WTC11 (cell line): ENCODE measurements around the gene MKI67.

Experiments
- ESRRA ChIP-seq: sonication (generic); formaldehyde crosslinking; IDR thresholded peaks from 2 replicates; pipeline ENCODE4 v1.8.1; 2022; ENCODE audit warnings: mild to moderate bottlenecking, missing genetic modification reagents, borderline replicate concordance
- FOXJ3 ChIP-seq: sonication (generic); formaldehyde crosslinking; IDR thresholded peaks from 2 replicates; pipeline ENCODE4 v1.9.0; 2021; ENCODE audit warnings: missing genetic modification reagents, mild to moderate bottlenecking, borderline replicate concordance
- JUN ChIP-seq: sonication (generic); formaldehyde crosslinking; IDR thresholded peaks from 2 replicates; pipeline ENCODE4 v1.8.0; 2023; ENCODE audit warnings: mild to moderate bottlenecking, missing genetic modification reagents
- TCF7 ChIP-seq: sonication (generic); formaldehyde crosslinking; IDR thresholded peaks from 2 replicates; pipeline ENCODE4 v1.8.0; 2022; ENCODE audit warnings: mild to moderate bottlenecking, low read depth, missing genetic modification reagents, moderate library complexity
- TP53 ChIP-seq: sonication (generic); formaldehyde crosslinking; IDR thresholded peaks from 2 replicates; pipeline ENCODE4 v1.8.1; 2023; ENCODE audit warnings: mild to moderate bottlenecking, missing genetic modification reagents
- TF ChIP-seq, protein P1 (sequence below): sonication (generic); formaldehyde crosslinking; IDR thresholded peaks from 2 replicates; pipeline ENCODE4 v1.8.1; 2023; ENCODE audit warnings: mild to moderate bottlenecking, missing genetic modification reagents, moderate library complexity
- TF ChIP-seq, protein P2 (sequence below): fragments of 200-600 bp; IDR thresholded peaks from 2 replicates; pipeline ENCODE4 v1.8.0; 2022; ENCODE audit warnings: antibody characterized with exemption
- TF ChIP-seq, protein P3 (sequence below): sonication (generic); formaldehyde crosslinking; IDR thresholded peaks from 2 replicates; pipeline ENCODE4 v1.8.1; 2022; ENCODE audit warnings: low read depth, mild to moderate bottlenecking, moderate library complexity, missing genetic modification reagents, borderline replicate concordance
- TF ChIP-seq, protein P4 (sequence below): sonication (generic); formaldehyde crosslinking; conservative IDR thresholded peaks from 2 replicates; pipeline ENCODE4 v1.8.1; 2022; ENCODE audit warnings: mild to moderate bottlenecking, missing genetic modification reagents
- TF ChIP-seq, protein P5 (sequence below): sonication (generic); formaldehyde crosslinking; IDR thresholded peaks from 2 replicates; pipeline ENCODE4 v1.8.1; 2023; ENCODE audit warnings: mild to moderate bottlenecking, moderate library complexity, missing genetic modification reagents
- TF ChIP-seq, protein P6 (sequence below): sonication (generic); formaldehyde crosslinking; IDR thresholded peaks from 2 replicates; pipeline ENCODE4 v1.8.1; 2023; ENCODE audit warnings: mild to moderate bottlenecking, missing genetic modification reagents, borderline replicate concordance
- TF ChIP-seq, protein P7 (sequence below): sonication (generic); formaldehyde crosslinking; IDR thresholded peaks from 2 replicates; pipeline ENCODE4 v1.8.1; 2023; ENCODE audit warnings: mild to moderate bottlenecking, missing genetic modification reagents, moderate library complexity
- TF ChIP-seq, protein P8 (sequence below): sonication (generic); formaldehyde crosslinking; IDR thresholded peaks from 2 replicates; pipeline ENCODE4 v1.8.0; 2022; ENCODE audit warnings: mild to moderate bottlenecking, missing genetic modification reagents

DNA sequence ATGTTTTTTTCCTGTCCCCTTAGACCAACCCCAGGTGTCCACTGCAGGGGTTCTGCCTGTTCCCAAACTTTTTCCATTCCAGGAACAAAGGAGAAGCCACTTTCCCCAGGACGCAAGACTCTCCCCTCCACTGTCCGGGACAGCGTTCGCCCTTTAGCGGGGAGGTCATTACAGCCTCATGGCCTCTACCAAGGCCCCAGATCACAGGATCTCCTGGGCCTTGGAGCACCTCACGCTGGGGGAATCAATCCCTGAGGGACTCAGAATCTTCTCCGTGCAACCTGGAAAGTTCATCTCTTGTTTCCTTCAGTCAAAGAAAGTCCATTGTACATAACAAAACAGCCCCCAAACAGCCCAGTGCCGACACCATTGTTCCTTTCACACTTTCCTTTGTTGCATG, 41.2 kb downstream of the MKI67 start:
- TF ChIP-seq TCF7 (CRISPR knock-in tag) (no peak), TP53 (CRISPR knock-in tag) (no peak), JUN (no peak), ESRRA (CRISPR knock-in tag) (no peak), FOXJ3 (CRISPR knock-in tag) (no peak)
- TF ChIP-seq, protein P1, sequence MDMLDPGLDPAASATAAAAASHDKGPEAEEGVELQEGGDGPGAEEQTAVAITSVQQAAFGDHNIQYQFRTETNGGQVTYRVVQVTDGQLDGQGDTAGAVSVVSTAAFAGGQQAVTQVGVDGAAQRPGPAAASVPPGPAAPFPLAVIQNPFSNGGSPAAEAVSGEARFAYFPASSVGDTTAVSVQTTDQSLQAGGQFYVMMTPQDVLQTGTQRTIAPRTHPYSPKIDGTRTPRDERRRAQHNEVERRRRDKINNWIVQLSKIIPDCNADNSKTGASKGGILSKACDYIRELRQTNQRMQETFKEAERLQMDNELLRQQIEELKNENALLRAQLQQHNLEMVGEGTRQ, result no peak
- TF ChIP-seq, protein P2, sequence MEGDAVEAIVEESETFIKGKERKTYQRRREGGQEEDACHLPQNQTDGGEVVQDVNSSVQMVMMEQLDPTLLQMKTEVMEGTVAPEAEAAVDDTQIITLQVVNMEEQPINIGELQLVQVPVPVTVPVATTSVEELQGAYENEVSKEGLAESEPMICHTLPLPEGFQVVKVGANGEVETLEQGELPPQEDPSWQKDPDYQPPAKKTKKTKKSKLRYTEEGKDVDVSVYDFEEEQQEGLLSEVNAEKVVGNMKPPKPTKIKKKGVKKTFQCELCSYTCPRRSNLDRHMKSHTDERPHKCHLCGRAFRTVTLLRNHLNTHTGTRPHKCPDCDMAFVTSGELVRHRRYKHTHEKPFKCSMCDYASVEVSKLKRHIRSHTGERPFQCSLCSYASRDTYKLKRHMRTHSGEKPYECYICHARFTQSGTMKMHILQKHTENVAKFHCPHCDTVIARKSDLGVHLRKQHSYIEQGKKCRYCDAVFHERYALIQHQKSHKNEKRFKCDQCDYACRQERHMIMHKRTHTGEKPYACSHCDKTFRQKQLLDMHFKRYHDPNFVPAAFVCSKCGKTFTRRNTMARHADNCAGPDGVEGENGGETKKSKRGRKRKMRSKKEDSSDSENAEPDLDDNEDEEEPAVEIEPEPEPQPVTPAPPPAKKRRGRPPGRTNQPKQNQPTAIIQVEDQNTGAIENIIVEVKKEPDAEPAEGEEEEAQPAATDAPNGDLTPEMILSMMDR, result no peak
- TF ChIP-seq, protein P3, sequence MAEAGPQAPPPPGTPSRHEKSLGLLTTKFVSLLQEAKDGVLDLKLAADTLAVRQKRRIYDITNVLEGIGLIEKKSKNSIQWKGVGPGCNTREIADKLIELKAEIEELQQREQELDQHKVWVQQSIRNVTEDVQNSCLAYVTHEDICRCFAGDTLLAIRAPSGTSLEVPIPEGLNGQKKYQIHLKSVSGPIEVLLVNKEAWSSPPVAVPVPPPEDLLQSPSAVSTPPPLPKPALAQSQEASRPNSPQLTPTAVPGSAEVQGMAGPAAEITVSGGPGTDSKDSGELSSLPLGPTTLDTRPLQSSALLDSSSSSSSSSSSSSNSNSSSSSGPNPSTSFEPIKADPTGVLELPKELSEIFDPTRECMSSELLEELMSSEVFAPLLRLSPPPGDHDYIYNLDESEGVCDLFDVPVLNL (CRISPR knock-in tag), result no peak
- TF ChIP-seq, protein P4, sequence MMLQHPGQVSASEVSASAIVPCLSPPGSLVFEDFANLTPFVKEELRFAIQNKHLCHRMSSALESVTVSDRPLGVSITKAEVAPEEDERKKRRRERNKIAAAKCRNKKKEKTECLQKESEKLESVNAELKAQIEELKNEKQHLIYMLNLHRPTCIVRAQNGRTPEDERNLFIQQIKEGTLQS, result no peak
- TF ChIP-seq, protein P5, sequence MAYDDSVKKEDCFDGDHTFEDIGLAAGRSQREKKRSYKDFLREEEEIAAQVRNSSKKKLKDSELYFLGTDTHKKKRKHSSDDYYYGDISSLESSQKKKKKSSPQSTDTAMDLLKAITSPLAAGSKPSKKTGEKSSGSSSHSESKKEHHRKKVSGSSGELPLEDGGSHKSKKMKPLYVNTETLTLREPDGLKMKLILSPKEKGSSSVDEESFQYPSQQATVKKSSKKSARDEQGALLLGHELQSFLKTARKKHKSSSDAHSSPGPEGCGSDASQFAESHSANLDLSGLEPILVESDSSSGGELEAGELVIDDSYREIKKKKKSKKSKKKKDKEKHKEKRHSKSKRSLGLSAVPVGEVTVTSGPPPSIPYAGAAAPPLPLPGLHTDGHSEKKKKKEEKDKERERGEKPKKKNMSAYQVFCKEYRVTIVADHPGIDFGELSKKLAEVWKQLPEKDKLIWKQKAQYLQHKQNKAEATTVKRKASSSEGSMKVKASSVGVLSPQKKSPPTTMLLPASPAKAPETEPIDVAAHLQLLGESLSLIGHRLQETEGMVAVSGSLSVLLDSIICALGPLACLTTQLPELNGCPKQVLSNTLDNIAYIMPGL (CRISPR knock-in tag), result no peak
- TF ChIP-seq, protein P6, sequence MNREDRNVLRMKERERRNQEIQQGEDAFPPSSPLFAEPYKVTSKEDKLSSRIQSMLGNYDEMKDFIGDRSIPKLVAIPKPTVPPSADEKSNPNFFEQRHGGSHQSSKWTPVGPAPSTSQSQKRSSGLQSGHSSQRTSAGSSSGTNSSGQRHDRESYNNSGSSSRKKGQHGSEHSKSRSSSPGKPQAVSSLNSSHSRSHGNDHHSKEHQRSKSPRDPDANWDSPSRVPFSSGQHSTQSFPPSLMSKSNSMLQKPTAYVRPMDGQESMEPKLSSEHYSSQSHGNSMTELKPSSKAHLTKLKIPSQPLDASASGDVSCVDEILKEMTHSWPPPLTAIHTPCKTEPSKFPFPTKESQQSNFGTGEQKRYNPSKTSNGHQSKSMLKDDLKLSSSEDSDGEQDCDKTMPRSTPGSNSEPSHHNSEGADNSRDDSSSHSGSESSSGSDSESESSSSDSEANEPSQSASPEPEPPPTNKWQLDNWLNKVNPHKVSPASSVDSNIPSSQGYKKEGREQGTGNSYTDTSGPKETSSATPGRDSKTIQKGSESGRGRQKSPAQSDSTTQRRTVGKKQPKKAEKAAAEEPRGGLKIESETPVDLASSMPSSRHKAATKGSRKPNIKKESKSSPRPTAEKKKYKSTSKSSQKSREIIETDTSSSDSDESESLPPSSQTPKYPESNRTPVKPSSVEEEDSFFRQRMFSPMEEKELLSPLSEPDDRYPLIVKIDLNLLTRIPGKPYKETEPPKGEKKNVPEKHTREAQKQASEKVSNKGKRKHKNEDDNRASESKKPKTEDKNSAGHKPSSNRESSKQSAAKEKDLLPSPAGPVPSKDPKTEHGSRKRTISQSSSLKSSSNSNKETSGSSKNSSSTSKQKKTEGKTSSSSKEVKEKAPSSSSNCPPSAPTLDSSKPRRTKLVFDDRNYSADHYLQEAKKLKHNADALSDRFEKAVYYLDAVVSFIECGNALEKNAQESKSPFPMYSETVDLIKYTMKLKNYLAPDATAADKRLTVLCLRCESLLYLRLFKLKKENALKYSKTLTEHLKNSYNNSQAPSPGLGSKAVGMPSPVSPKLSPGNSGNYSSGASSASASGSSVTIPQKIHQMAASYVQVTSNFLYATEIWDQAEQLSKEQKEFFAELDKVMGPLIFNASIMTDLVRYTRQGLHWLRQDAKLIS (CRISPR knock-in tag), result no peak
- TF ChIP-seq, protein P7, sequence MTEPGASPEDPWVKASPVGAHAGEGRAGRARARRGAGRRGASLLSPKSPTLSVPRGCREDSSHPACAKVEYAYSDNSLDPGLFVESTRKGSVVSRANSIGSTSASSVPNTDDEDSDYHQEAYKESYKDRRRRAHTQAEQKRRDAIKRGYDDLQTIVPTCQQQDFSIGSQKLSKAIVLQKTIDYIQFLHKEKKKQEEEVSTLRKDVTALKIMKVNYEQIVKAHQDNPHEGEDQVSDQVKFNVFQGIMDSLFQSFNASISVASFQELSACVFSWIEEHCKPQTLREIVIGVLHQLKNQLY (CRISPR knock-in tag), result no peak
- TF ChIP-seq, protein P8, sequence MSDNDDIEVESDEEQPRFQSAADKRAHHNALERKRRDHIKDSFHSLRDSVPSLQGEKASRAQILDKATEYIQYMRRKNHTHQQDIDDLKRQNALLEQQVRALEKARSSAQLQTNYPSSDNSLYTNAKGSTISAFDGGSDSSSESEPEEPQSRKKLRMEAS (CRISPR knock-in tag), result no peak
